ELF-1 (cell line): ENCODE results near the gene PDYN.

Experiments used
- DNase-seq: peaks from one replicate; pipeline ENCODE4 v3.0.0-alpha.2; 2016; ENCODE audit warnings: low read depth, low spot score

PDYN gene

DNA sequence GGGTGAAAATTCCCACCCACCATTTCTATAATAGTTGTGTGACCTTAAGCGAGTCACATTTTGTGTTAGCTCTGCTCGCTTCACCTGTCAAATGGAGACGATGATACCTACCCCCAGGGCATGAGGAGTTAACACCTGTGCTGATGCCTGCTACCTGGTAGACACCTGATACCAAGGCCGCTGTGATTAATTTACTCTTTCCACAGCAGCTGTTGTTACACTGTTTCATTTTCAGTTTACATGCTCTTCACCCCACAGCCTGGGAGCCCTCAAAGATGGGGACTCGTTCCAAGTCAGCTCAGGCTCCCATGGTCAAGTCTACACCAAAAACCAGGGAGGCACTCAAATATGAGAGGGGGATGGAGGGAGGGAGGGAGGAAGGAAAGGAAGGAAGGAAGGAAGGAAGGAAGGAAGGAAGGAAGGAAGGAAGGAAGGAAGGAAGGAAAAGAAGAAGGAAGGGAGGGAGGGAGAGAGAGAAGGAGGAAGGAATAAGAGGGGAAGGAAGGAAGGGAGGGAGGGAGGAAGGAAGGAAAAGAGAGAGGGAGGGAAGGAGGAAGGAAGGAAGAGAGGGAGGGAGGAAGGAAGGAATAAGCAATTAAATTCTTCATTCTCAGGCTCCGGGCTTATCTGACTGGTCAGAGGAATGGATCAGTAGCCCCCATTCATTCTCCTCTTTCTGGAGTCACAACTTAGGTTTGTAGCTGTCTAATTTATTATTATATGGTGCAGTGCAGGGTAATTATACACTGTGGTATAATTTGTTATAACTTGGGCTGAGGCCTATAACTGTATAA, 40.9 kb downstream of the PDYN start:
- no peak for DNase-seq

DNA sequence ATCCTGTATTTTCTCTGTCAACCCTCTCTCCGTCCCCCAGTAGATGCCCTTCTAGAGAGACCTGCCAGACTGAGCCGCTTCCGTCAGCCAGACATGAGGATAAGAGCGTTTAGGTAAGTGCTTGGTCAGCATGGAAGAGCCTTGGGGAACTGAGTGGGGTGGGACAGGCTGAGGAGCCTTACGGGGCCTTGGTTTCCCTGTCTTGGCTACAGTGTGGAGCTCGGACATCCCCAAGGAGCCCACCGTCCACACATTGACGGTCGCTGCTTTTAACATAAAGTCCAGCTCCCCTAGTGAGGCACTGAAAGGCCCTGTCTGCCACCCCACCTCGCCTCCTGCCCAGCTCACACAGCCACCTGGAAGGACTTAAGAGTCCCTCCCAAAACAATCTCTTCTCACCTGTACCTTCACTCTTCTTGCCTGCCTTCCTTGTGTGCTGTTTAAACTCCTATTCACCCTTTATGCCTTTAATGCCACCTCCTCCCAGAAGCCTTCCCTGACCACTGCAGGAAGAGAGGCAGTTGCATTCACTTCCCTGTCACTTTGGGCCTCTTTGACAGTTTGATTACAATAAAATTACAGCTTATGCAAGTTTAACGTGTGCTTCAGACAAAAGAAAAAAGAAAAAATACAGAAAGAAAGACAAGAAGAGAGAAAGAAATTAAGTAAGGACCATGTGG, 42.3 kb downstream of the PDYN start:
- no peak for DNase-seq

DNA sequence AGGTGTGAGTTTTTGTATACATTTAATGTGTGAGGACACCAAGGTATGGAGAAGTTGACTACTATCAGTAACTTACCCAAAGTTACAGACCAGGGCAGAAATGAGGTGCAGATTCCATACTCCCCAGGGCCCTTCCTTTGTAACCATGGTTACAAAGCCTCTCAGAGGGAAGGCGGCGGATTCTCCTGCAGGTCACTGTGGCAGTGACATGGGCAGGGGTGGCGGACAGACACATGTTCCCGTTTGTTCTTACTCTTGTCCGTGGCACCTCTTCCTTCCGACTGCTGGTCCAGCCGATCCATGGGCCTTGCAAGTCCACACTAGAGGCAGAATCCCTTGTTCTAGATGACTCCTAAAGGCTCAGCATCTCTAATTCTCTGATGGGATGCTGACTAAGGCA, 43.0 kb downstream of the PDYN start:
- no peak for DNase-seq

DNA sequence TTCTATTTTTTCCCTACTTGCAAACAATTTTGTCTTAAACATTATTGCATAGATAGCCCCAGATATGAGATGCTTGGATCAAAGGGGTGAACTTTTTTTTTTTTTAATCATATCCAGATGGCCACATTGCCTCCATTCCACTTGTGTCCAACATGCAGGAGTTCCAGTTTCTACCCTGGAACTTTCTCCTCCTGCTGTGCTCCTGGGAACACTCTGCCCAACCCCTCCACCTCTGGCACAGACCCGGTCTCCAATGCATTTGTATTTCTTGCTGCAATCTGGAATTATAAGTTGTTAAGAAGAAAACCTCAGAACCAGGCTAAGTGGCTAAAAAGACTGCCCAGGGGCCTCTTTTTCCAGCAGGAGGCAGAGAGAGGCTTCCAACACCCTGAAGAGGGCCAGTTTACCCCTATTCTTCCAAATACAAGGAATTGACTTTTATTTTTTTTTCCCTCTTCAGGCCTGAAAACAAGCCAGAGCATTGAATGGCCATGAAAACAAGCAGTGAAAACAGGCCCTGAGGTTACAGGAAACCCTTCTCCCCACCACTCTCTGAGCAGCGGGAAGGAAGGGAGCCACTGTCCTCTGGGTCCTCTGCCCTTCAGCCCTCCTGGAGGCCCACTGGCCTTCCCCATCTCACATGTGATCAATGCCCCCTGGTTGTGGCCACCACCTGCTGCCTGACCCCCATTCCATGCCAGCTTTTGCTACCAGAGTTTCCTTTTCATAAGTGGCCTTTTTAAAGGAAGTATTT, 44.3 kb downstream of the PDYN start:
- DNase-seq, result peak; percentile 38

DNA sequence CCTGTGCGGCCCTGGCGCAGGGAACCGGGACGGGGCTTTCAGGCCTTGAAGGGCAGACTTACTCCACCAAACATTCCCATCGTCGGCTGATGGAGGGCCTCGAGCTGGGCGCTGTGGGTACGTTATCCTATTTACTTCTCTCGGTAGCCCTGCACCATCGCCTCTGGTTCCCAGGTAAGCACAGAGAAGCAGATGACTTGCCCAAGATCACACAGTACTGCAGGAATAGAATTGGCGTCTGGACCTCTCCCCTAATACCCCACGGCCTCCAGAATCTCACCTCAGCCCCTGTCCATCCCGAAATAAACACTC, 46.4 kb downstream of the PDYN start:
- no peak for DNase-seq

DNA sequence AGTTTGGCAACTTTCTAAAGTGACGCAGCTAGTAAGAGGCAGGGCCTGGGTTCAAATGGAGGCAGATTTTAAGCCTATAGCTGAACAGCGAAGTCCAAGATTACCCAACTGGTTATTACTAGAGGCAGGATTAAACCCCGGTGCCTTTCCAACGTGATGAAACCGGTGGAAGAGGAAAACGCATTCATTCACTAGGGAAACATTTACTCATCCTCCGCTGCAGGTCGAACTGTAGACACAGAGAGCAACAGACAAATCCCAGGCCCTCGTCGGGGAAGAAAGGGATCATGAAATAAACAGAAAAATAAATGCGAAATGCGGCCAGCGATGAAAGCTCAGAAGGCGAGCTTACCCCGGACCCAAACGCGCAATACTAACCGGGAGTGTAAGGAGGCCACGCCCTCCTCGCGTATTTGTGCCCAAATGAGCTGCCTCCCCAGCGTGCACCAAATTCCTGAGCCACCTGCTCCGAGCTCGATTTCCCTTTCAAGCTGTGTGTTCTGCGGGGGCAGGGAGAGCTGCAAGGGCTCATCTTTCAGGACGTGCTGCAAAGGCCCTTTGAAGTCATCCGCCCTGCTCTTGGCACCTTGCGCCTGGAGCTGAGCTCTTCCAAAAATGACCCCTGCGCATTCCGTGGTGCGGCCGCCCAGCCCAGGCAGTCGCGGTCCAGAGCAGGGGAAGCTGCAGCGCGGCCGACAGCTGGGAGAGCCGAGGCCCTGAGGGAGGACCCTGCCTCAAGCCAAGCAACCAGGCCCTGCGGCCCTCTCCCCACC, 46.9 kb downstream of the PDYN start:
- DNase-seq, result peak; percentile 98

DNA sequence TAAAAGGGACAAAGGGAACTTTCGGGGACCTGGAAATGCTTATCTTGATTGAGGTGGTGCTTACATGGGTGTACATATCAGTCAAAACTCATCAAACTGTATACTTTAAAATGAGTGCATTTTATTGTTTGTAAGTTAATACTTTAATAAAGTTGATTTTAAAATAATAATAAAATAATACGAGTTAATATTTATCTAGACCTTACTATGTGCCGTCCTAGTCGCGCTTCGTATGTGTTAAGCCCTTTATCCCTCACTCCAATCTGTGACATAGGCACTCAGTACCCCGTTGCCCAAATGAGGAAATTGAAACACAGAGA, 47.5 kb downstream of the PDYN start:
- no peak for DNase-seq

DNA sequence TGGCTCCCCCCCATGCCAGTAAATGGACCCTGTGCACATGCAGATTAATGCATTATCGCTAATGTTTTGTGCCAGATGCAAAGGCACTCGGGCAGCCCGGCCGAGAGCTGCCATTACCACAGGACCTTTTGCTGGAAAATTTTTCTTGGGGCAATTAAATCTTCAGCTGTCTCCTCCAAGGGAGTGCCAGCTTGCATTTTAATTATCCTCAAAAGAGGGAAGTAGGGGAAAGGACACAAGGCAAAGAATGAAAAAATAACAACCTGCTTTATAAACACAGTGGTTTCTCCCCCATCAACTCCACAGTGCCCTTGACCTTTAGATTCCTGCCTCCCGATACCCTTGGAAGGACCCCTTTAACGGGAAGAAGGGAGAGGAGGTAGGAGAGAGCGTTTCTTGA, 48.2 kb downstream of the PDYN start:
- DNase-seq, result no peak

DNA sequence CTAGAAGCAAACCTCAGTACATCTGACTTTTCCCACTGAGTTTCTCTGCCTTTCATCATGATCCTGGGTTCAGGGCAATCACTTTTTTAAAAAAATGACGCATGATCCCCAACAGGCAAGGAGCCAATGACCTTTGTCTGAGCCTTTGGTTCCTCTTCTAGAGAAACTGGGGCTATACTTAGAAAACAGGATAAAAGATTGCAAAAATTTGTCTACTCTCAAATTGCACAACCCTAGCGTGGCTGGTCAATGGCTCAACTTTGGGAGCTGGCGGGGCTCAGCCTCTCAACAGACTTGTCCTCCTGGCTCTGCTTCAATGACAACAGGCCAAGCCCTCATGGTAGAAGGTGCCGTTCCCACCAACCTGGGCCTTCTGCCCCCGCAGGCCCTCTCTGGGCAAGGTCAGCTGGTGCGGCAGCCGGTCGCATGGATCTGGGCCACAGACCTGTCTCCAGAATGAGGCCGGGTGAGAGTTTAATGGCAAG, 48.7 kb downstream of the PDYN start:
- no peak for DNase-seq

DNA sequence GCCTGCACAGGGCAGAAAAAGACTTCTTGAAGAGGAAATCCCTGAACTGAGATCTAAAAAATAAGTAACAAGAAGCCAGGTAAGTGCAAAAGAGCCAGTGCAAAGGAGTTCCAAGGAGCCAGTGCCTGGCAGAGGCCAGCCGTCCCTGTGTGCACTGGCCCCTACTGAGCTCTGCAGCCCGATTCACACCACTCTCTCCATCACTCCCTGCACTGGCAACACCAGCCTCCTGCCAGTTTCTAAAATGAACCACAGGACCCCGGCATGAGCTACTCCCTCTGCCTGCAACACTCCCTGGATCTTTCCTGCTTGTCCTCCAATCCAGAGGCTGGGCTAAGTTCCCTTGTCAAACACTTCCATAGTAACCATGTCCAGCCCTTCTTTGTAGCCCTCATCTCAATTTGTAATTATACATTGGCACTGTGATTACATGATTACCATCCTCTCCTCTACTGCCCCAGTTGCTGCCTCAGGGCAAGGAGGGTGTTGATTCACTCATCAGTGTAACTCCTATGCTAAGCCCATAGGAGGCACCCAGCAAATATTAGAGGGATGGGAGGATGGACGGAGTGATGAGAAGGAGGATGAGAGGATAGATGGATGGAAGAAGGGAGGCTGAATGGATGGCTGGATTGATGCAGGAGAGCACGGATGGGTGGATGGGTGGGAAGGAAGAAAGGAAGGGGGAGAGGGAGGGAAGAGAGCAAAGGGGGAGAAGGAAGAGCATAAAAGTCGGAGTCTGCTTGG, 49.3 kb downstream of the PDYN start:
- DNase-seq, result no peak

DNA sequence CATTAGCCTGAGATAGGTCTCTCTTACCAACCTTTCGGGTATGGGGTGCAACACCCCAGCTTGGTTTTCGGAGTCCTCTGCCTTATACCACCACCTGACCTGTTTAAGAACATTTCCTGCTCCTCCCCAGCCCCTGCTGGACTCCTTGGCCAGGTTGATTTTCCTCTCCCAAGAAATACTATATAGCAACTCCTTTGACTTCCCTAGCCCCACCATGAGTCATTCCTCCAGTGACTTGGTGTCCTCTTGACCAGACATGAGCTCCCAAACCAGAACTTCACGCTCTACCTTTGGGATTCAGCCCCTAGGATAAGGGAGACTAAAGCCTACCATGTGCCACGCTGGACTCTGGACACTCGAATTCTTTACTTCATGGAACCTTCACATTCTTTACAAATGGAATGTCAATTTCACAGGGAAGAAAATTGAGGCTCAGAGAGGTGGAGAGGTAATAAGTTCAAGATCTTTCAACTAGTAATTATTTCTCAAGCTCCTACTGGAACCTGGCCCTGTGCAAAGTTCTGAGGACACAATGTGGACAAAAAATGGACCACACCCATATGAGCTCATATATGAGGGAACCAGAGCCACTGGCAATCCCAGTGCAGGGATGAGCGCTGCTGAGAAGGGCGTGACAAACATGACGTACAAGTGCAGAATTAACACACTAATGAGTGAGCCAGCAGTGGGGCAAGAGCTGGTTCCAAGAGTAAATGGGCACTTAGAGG, 50.4 kb downstream of the PDYN start:
- no peak for DNase-seq

DNA sequence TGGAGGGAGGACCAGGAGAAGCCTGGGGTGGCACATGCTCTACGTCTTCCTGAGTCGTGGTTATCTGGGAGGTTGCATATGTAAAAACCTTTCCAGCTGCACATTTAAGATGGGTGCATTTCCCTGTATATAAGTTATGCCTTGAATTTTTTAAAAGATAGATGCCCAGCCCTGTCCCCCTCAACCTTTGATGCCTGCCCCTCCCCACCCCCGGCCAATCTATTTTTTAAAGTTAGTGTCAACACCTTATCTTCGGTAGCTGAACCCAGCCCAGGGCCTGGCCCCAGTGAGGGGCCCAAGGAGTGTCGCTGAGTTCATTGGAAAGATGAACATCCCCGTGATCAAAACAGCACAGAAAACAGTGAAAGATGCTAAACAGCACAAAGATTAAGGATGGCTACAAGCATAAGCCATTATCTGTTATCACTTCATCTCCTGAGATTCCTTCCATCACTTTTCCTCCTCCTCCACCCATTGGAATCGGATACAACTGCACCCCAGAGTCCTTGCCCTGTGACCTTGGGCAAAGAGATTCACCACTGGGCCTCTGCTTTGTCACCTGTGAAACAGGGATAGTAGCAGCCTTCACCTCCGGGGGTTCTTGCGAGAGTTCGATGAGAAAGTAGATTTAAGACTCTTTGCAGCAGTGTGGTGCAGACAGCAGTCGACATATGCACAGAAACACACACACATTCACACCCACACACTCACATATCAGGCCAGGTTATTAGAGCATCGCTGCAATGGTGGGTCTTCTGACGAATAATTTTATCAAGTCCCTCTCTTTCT, 51.2 kb downstream of the PDYN start:
- no peak for DNase-seq

DNA sequence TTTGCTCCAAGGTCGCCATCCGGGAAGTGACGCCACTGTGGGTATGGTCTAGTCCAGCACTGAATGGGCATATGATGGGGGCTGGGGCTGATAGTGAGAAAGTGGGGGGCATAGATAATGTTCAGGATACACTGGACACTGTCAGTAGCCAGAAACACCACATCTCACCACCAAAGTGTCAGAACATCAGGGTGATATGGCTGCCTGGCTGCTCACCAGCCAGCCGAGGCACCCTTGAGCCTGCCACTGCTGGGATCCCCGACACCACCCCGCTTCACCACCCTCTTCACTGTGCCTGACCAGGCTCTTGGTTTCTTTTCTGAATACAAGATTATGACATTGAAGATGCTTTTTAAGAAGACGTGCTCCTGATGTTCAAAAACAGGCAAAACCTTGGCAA, 51.8 kb downstream of the PDYN start:
- DNase-seq, result no peak

DNA sequence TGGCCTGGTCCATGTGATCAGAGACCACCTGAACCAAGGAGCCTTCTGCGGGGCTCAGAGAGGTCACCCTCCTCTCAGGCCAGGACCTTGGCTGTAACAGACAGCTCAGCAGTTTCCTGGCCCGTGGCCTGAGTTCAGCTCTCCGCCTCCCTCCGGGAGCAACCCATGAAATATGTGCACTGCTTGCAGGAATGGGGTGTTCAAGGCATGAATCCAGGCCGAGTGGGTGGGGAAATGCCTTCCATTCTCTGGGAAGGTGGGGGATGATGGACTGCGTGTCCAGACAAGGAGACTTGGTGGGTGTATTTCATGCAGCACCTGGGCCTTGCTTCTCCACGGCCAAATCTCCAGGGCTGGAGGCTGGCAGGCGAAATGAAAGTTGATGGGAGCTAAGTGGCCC, 52.6 kb downstream of the PDYN start:
- DNase-seq, result no peak

DNA sequence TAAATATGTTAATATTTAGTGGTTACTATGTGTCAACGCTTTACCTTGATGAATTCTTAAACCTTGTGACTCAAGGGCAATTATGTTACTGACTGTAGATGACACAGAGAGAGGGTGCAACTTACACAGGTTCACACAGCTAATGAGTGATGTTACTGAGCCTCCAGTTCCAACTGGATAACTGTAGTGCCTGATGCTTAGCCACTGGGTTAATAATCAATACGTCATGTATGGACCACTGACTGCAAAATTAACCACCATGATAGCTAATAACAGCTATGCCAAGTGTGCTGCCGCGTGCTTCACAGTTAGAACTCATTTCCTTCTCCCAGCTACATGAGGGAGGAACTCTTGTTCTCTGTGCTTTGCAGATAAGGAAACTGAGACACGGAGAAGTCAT, 53.3 kb downstream of the PDYN start:
- no peak for DNase-seq

DNA sequence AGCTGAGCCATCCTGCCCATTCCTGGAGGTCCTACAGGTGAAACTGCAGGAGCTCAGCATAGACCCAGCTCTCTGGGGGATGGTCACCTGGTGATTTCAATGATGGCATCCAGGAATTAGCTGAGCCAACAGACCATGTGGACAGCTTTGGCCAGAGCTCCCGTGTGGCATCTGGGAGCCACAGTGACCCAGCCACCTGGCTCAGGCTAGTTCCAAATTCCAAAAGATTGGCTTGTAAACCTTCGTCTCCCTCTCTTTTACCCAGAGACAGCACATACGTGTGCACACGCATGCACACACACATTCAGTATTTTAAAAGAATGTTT, 54.6 kb downstream of the PDYN start:
- DNase-seq, result no peak

DNA sequence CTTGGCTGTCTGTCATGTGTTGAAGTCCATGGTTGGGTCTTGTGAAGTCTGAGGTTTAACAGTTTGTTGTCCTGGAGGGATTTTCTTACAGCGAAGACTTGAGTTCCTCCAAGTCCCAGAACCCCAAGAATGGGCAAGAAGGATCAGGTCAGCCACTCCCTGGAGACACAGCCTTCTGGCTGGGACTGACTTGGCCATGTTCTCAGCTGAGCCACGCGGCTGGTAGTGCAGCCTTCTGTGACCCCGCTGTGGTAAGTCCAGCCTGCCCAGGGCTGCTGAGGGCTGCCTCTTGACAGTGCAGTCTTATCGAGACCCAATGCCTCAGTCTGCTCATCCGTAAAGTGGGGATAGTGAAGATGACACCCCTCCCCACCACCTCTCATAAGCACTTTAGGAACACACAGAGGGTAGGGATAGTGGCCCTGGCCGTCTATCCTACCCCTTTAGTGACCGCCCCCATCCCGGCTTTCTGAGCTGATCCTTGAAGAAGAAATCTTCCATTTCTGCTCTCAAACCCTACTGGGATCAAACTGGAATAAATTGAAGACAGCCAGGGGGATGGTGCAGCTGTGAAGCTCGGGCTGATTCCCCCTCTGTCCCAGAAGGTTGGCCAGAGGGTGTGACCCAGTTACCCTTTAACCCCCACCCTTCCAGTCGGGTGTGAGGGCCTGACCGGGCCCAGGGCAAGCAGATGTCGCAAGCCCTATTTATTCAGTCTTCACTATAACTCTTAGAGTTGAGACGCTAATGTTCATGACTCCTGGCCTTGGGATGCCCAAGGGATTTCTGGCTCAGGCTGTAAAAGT, 55.2 kb downstream of the PDYN start:
- no peak for DNase-seq

DNA sequence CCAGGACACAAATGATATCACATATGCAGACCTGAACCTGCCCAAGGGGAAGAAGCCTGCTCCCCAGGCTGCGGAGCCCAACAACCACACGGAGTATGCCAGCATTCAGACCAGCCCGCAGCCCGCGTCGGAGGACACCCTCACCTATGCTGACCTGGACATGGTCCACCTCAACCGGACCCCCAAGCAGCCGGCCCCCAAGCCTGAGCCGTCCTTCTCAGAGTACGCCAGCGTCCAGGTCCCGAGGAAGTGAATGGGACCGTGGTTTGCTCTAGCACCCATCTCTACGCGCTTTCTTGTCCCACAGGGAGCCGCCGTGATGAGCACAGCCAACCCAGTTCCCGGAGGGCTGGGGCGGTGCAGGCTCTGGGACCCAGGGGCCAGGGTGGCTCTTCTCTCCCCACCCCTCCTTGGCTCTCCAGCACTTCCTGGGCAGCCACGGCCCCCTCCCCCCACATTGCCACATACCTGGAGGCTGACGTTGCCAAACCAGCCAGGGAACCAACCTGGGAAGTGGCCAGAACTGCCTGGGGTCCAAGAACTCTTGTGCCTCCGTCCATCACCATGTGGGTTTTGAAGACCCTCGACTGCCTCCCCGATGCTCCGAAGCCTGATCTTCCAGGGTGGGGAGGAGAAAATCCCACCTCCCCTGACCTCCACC, 56.4 kb downstream of the PDYN start:
- no peak for DNase-seq
